NCI-H82 treated with DMSO at 0.1 percent for 48 hours (cell line): ENCODE results near the gene GRID1.
"Not testable (repeated sequence)": the region's sequence is repeated elsewhere in the genome, so short reads cannot be mapped to it uniquely, and the experiment has no call there.

Source experiments
- DNase-seq: peaks from one replicate; lab custom pipeline; 2025; ENCODE audit not compliant: unreplicated experiment; lab: John Stamatoyannopoulos, UW

The GRID1 gene

DNA sequence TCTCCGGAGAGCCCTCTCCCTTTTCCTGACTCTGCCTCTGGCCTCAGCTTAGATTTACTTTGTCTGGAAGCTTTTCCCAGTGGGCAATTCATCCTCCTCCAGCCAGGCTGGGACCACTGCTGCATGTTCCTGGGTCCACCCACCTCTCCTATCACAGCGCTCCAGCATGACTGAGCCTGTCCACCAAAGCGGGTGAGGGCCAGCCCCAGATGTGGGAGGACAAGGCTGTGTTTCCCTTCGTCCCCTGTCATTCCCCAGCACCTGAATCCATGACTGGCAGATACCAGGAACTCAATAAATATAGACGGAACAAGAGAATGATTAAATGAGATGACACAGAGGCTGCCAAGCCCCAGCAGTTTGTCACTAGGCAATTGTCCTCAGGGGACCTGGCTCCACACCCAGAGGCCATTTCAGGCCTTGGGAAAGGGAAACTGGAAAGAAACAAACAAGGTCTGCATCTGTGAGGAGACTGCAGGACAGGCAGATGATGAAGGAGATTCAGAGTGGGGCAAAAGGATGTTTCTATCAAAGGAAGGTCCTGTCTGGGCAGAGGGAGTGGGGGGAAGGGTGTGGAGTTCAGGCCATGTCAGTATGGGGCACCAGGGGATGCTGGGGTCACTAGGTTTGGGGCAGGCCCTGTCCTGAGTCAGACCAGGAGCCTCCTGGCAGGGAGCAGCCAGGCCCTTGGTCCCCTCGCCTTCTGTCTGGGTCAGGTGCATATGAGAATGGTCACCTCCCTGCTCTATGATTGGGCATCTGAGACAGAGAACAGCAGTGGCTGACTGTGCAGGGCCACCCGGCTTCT, 576.4 kb downstream of the GRID1 start:
- DNase-seq: no peak

DNA sequence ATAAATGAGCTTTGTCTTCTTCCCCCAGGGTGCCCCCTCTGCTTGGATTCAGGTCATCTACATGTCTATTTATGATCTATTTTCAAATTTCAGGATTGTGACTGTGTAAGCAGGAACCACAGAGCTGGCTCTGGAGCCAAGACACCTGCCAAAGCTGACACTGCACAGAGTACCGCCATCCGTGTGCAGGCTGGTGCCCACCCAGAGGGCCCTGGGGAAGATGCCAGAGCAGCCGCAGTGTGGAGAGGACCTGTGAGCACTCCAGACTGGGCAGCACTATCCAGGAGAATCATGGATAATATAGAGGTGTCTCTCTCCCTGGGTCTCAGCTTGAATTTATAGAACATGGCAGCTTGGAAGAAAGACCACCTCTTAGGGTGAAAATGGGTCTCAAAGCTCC, 577.5 kb downstream of the GRID1 start:
- DNase-seq: no peak

GRCh38 chr10:85788570-85788969, 578.0 kb downstream of the GRID1 start:
- DNase-seq: no peak

- DNase-seq: no peak
These were observed 578.7 kb downstream of the GRID1 start for GRCh38 chr10:85787881-85788280.

DNA sequence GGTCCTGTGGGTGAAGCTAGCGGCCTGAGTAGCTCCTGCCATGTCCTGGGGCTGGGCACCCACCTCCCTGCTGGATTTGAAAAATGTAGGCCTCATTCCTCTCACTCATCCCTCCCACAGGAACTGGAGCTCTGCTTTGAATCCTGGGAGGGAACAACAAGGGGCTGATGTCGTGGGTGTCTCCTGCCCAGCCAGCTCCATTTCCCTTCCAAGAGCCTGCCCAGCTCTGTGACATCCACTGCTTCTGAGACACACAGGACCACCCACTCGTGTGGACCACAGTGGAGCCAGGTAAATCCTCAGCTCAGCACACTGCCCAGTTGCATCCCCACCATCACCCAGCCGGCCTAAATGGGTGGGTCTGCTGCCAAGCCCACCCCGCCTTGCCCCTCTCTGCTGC, 579.2 kb downstream of the GRID1 start:
- no peak for DNase-seq

GRCh38 chr10:85786401-85786899, 580.1 kb downstream of the GRID1 start:
- peak; percentile 13 for DNase-seq

- DNase-seq: no peak
These were observed 581.8 kb downstream of the GRID1 start for GRCh38 chr10:85784792-85785191.

DNA sequence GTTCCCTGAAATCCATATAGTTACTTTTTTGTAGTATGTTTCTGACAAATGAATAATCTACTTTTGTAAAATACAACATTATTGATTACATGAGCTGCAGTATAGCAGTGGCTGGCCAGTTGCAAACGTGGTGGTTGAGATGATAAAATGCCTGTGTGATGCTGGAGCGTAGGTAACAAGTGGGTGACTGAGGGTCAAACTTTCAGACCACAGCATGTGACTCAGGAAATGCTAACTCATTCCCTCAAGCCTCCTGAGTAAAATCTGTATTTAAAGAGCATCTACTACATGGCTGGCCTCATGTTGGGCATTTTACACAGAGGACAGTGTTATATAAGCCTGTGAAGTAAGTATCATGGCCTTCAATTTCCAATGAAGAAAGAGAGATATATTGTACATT, 585.2 kb downstream of the GRID1 start:
- no peak for DNase-seq

DNA sequence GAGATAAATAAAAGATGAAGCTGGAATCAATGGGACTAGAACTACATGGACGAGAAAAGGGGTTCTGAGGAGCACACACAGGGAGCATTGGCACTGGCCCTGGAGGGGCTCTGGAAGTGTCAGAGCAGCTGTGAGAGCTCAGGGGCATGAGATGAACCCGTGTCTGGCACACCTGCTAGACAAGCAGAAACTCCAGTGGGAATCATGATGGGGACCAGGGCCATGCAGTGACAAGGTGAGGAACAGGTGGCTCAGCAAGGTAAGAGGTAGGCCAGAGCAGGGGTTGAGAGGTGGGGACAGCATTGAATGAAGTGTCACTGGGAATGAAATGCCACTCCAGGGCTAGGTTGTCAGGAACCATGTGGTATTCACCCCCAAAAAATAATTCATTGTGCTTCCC, 588.5 kb downstream of the GRID1 start:
- no peak for DNase-seq

DNA sequence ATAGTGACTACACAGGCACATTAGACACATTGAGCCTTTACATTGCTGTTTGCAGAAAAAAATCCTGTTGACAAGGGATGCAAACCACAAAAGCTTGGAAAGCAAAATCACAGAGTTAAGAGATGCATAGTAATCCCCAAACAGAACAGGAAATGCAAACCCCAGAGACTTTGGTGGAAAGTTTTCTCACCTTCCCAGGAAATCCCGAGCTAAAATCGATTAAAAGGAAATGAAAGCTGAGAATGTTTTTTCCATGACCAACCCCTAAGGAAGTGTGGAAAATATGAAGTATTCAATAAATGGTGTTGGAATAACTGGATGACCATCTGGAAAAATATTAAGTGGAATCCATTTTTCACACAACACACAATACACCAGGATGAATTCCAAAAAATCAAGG, 598.7 kb downstream of the GRID1 start:
- no peak for DNase-seq

DNA sequence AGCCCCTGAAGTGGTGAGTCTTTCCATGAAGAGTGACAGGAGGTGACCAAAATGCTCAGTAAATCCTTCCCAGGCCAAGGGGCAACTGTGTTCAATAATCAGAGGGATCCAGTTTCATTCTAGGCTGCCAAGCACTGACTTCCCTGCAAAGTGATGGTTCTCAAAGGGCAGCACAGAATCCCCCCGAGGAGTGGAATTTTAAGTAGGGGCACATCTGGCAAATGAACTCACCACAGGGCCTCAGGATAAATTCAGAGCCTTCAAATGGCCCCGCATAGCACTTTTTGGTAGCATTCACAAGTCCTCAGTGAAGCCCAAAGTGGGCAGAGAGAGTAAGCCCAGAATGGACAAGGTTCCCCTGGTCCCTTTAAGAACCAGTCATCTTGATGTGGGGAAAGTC, 602.5 kb downstream of the GRID1 start:
- no peak for DNase-seq

- no peak for DNase-seq
These were observed 604.6 kb downstream of the GRID1 start for GRCh38 chr10:85761906-85762445.

DNA sequence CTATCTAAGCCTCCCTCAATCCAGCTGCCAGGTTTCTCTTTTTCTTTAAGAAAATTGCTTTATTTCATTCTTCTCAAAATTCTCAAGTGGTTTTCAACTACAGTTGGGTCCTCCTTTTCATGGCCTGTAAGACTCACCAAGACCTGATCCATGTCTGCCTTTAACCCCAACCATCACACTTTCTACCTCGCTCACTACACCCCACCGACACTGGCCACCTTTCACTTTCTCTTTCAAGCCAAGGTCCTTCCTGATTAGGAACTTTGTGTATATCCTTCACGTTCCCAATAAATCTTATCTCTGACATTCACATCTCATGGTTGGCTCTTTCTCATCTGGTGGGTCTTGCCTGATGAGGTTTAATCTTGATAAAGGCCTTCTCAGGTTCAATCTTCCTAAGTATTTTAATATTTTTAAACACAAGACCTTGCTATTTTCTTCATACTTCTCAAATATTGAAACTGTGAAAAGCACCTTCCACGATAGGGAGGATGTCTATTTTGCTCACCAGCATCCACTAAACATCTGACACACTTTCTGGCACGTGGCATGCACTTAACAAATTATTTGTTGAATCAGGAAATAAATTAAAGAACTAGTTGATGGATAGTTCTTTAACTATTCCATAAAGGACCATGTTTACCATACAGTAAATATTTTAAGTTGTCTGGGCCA, 624.8 kb downstream of the GRID1 start:
- no peak for DNase-seq

GRCh38 chr10:85735997-85736396, 630.6 kb downstream of the GRID1 start:
- no peak for DNase-seq

GRCh38 chr10:85734791-85735190, 631.8 kb downstream of the GRID1 start:
- DNase-seq: no peak

- DNase-seq: no peak
These were observed 642.4 kb downstream of the GRID1 start for GRCh38 chr10:85724215-85724614.

GRCh38 chr10:85720931-85721590, 645.5 kb downstream of the GRID1 start:
- no peak for DNase-seq

DNA sequence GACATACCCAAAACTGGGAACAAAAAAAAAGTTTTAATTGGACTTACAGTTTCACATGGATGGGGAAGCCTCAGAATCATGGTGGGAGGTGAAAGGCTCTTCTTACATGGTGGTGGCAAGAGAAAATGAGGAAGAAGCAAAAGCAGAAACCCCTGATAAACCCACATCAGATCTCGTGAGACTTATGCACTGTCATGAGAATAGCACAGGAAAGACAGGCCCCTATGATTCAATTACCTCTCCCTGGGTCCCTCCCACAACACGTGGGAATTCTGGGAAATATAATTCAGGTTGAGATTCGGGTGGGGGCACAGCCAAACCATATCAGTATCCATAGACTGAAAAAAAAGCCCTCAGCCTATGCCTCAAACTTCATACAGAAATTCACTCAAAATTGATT, 647.2 kb downstream of the GRID1 start:
- DNase-seq: no peak

GRCh38 chr10:85713885-85714284, 652.7 kb downstream of the GRID1 start:
- no peak for DNase-seq

- no peak for DNase-seq
These were observed 663.8 kb downstream of the GRID1 start for GRCh38 chr10:85702768-85703167.

DNA sequence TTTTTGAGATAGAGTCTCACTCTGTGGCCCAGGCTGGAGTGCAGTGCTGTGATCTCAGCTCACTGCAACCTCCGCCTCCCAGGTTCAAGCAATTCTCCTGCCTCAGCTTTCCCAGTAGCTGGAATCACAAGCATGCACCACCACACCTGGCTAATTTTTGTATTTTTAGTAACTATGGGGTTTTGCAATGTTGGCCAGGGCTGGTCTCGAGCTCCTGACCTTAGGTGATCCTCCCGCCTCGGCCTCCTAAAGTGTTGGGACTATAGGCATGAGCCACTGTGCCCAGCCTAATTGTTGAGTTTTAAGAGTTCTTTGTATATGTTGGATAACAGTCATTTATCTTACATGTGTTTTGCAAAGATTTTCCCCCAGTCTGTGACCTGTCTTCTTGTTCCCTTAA, 667.5 kb downstream of the GRID1 start:
- DNase-seq: not testable (repeated sequence)

DNA sequence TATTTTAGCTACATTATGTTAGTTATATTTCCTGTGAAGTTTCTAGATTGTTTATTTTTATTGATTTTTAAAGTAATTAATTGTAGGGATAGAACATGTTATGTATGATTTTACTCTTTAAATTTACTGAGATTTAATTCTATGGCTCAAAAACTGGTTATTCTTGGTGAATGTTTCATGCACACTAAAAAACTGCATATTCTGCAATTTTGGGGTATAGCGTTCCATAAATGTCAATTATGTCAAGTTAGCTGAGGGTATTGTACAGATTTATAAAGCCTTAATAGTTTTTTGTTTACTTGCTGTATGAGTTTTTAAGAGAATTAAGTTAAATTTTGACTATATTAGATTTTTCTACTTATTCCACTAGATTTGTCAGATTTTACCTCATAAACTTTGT, 669.7 kb downstream of the GRID1 start:
- DNase-seq: no peak
